Globus pallidus (tissue), 1 donor: ENCODE measurements around the gene KAT6B.
"Not testable (repeated sequence)": the region's sequence is repeated elsewhere in the genome, so short reads cannot be mapped to it uniquely, and the experiment has no call there.

Experiments used
- DNase-seq: peaks from one replicate; pipeline ENCODE4 v3.0.0-alpha.2; 2015; ENCODE audit warnings: low spot score

The KAT6B gene

GRCh38 chr10:74826142-74827044 lies at the start of gene KAT6B:
KAT6B (plus strand) TSS chr10:74826600; CDS start chr10:74842858, 16,258 bp downstream.
- peak; percentile 100 for DNase-seq

- no peak for DNase-seq
Measured at GRCh38 chr10:74778436-74779094, 47.8 kb upstream of the KAT6B start.

GRCh38 chr10:74781870-74782269 lies 44.5 kb upstream of the KAT6B start:
- DNase-seq: not testable (repeated sequence)

- DNase-seq: no peak
Measured at GRCh38 chr10:74784462-74784861, 41.9 kb upstream of the KAT6B start.

GRCh38 chr10:74786126-74786525 lies 40.3 kb upstream of the KAT6B start:
- DNase-seq: no peak

GRCh38 chr10:74787457-74787856 lies 38.9 kb upstream of the KAT6B start:
- DNase-seq: no peak

- not testable (repeated sequence) for DNase-seq
Measured at GRCh38 chr10:74791979-74792378, 34.4 kb upstream of the KAT6B start.

GRCh38 chr10:74792726-74793125 lies 33.7 kb upstream of the KAT6B start:
- no peak for DNase-seq

- DNase-seq: not testable (repeated sequence)
Measured at GRCh38 chr10:74793240-74793639, 33.2 kb upstream of the KAT6B start.

- no peak for DNase-seq
Measured at GRCh38 chr10:74794531-74794930, 31.9 kb upstream of the KAT6B start.

GRCh38 chr10:74797550-74797949 lies 28.9 kb upstream of the KAT6B start:
- DNase-seq: no peak

- DNase-seq: no peak
Measured at GRCh38 chr10:74799721-74800221, 26.6 kb upstream of the KAT6B start.

- no peak for DNase-seq
Measured at GRCh38 chr10:74801447-74801846, 25.0 kb upstream of the KAT6B start.

- DNase-seq: no peak
Measured at GRCh38 chr10:74808501-74808900, 17.9 kb upstream of the KAT6B start.

- no peak for DNase-seq
Measured at GRCh38 chr10:74810087-74810486, 16.3 kb upstream of the KAT6B start.

- no peak for DNase-seq
Measured at GRCh38 chr10:74813381-74814259, 12.8 kb upstream of the KAT6B start.

- DNase-seq: no peak
Measured at GRCh38 chr10:74814797-74815196, 11.6 kb upstream of the KAT6B start.

- no peak for DNase-seq
Measured at GRCh38 chr10:74816824-74817498, 9.4 kb upstream of the KAT6B start.

GRCh38 chr10:74821501-74821900 lies 4.9 kb upstream of the KAT6B start:
- no peak for DNase-seq

- no peak for DNase-seq
Measured at GRCh38 chr10:74822101-74822500, 4.3 kb upstream of the KAT6B start.

- no peak for DNase-seq
Measured at GRCh38 chr10:74822521-74823089, 3.8 kb upstream of the KAT6B start.
